ENCODE data around the gene SLC44A2.

SLC44A2 gene

GRCh38 chr19:10642473-10643171 lies 17.3 kb downstream of the SLC44A2 start:
- TF ChIP-seq CTCF (conservative IDR thresholded peaks at IDR 0.05) (no peak), ZFX (IDR thresholded peaks at IDR 0.05) (no peak)
- H3K27ac ChIP-seq, result no peak overlapping the region

DNA sequence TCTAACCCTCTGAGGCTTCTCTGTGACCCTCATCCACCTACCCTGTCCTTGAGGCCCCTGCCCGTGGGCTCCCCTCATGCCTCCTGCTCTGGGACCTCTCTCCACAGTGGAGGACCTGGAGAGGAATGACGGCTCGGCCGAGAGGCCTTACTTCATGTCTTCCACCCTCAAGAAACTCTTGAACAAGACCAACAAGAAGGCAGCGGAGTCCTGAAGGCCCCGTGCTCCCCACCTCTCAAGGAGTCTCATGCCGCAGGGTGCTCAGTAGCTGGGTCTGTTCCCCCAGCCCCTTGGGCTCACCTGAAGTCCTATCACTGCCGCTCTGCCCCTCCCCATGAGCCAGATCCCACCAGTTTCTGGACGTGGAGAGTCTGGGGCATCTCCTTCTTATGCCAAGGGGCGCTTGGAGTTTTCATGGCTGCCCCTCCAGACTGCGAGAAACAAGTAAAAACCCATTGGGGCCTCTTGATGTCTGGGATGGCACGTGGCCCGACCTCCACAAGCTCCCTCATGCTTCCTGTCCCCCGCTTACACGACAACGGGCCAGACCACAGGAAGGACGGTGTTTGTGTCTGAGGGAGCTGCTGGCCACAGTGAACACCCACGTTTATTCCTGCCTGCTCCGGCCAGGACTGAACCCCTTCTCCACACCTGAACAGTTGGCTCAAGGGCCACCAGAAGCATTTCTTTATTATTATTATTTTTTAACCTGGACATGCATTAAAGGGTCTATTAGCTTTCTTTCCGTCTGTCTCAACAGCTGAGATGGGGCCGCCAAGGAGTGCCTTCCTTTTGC lies 18.0 kb downstream of the SLC44A2 start:
- TF ChIP-seq CTCF (conservative IDR thresholded peaks at IDR 0.05) (no peak), ZFX (IDR thresholded peaks at IDR 0.05) (no peak)
- H3K27ac ChIP-seq, result no peak overlapping the region

- TF ChIP-seq CTCF (conservative IDR thresholded peaks at IDR 0.05) (no peak), ZFX (IDR thresholded peaks at IDR 0.05) (no peak)
- no peak overlapping the region for H3K27ac ChIP-seq
Measured at GRCh38 chr19:10643968-10644259, 18.6 kb downstream of the SLC44A2 start.

GRCh38 chr19:10644260-10645007 lies 19.1 kb downstream of the SLC44A2 start:
- no peak overlapping the region for H3K27ac ChIP-seq
- TF ChIP-seq CTCF (conservative IDR thresholded peaks at IDR 0.05), result peak; percentile 95
- TF ChIP-seq ZFX (IDR thresholded peaks at IDR 0.05), result no peak

GRCh38 chr19:10646456-10647159 lies 21.3 kb downstream of the SLC44A2 start:
- TF ChIP-seq ZFX (IDR thresholded peaks at IDR 0.05) (no peak), CTCF (conservative IDR thresholded peaks at IDR 0.05) (no peak)
- H3K27ac ChIP-seq, result no peak overlapping the region

- no peak overlapping the region for H3K27ac ChIP-seq
- TF ChIP-seq ZFX (IDR thresholded peaks at IDR 0.05), result no peak
- no peak for TF ChIP-seq CTCF (conservative IDR thresholded peaks at IDR 0.05)
Measured at GRCh38 chr19:10648360-10648759, 23.0 kb downstream of the SLC44A2 start.

Data from C4-2B (cell line).